Central memory CD8-positive, alpha-beta T cell (primary cell): ENCODE results near the gene PUSL1.

Experiments
- ATAC-seq: fragments of 150-1000 bp; cut with Tn5 transposase; replicated peaks from 2 replicates; pipeline ENCODE4 v1.10.0; 2022; ENCODE audit warnings: mild to moderate bottlenecking, moderate FRiP score, moderate number of reproducible peaks; ENCODE audit not compliant: poor library complexity, severe bottlenecking; ENCODE audit errors: extremely low read depth
- DNase-seq, 2 donors: peaks; one replicate each; pipeline ENCODE4 v3.0.0; 2021; ENCODE audit warnings: low spot score in 2 of 2
- H3K27ac Mint-ChIP-seq: one replicate; pipeline ENCODE4 v1.8.0; 2022; ENCODE audit warnings: low read depth, mild to moderate bottlenecking, moderate library complexity, mixed read lengths
- H3K27me3 Mint-ChIP-seq: one replicate; pipeline ENCODE4 v1.8.0; 2022; ENCODE audit warnings: mixed read lengths
- H3K36me3 Mint-ChIP-seq: one replicate; pipeline ENCODE4 v1.8.0; 2022; ENCODE audit warnings: mild to moderate bottlenecking, moderate library complexity, mixed read lengths; ENCODE audit not compliant: insufficient read depth
- H3K4me1 Mint-ChIP-seq: one replicate; pipeline ENCODE4 v1.8.0; 2022; ENCODE audit warnings: mixed read lengths
- H3K4me3 Mint-ChIP-seq: one replicate; pipeline ENCODE4 v1.8.0; 2022; ENCODE audit warnings: mild to moderate bottlenecking, moderate library complexity, mixed read lengths
- H3K9me3 Mint-ChIP-seq: one replicate; pipeline ENCODE4 v1.8.0; 2022; ENCODE audit warnings: mixed read lengths

PUSL1 gene

DNA sequence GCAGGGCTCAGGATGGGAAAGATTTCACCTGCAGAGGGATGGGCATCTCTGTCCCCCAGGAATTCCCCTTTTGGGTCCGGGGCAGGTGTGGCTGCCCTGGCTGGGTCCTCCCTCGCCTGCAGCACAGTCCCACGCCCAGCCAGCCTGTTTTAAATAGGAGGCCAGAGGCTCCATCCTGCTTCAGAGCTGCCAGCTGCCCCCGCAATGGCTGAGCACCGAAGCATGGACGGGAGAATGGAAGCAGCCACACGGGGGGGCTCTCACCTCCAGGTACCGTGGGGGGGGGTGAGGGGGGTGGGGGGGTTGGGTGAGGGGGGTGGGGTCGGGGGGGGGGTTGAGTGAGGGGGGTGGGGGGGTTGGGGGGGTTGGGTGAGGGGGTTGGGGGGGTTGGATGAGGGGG lies 24.6 kb upstream of the PUSL1 start:
- Mint-ChIP-seq H3K4me3 (no peak overlapping the region), H3K4me1 (no peaks in the 10 kb centered on the region), H3K9me3 (no peaks in the 10 kb centered on the region), H3K27ac (no peak overlapping the region), H3K36me3 (no peaks in the 10 kb centered on the region), H3K27me3 (no peaks in the 10 kb centered on the region)
- no peak for DNase-seq
- ATAC-seq = no peak

- Mint-ChIP-seq H3K4me1 (no peaks in the 10 kb centered on the region), H3K9me3 (no peaks in the 10 kb centered on the region), H3K27ac (no peak overlapping the region), H3K36me3 (no peaks in the 10 kb centered on the region), H3K4me3 (no peak overlapping the region), H3K27me3 (no peaks in the 10 kb centered on the region)
- no peak for ATAC-seq
- no peak for DNase-seq
These were observed 23.9 kb upstream of the PUSL1 start for GRCh38 chr1:1284221-1285101.

- Mint-ChIP-seq H3K4me1 (no peaks in the 10 kb centered on the region), H3K27ac (no peak overlapping the region), H3K27me3 (no peaks in the 10 kb centered on the region), H3K9me3 (no peaks in the 10 kb centered on the region), H3K4me3 (no peak overlapping the region), H3K36me3 (peaks cover under 1% of the 10 kb centered on the region)
- ATAC-seq (no peak), DNase-seq (no peak)
These were observed 23.3 kb upstream of the PUSL1 start for GRCh38 chr1:1285102-1285571.

- Mint-ChIP-seq H3K27me3 (no peaks in the 10 kb centered on the region), H3K4me3 (no peak overlapping the region), H3K4me1 (no peaks in the 10 kb centered on the region), H3K9me3 (no peaks in the 10 kb centered on the region), H3K36me3 (peaks cover 4% of the 10 kb centered on the region), H3K27ac (no peak overlapping the region)
- ATAC-seq (no peak), DNase-seq (no peak)
These were observed 22.6 kb upstream of the PUSL1 start for GRCh38 chr1:1285611-1286311.

DNA sequence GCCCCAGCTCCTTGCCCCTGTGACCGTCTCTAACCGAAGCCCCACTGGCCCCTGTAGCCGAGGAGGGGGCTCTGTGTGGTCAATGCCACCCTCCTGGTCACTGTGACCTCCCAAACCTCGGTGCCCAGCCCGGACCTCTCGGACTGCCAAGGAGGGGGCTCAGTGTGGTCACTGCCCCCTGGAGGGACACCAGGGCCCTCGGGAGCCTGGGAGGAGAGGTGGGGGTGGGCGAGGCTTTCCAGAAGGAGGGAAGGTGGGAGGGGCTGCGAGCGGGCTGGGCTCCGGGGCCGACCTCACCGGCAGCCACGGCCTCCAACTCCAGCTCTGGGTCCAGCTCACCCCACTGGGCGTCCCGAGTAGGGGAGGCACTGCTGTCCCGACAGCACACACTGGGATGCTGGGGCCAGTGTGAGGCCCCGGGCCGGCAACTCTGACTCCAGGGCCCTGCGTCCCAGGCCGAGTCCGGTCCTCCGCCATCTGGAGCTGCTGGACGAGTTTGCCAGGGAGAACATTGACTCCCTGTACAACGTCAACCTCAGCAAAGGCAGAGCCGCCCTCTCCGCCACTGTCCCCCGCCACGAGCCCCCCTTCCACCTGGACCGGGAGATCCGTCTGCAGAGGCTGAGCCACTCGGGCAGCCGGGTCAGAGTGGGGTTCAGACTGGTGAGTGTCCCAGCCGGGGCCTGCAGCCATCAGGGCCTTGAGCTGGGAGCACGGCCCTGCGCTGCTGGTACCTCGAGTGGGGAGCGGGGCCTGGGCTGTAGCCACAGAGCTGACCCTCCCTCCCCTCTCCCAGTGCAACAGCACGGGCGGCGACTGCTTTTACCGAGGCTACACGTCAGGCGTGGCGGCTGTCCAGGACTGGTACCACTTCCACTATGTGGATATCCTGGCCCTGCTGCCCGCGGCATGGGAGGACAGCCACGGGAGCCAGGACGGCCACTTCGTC lies 21.8 kb upstream of the PUSL1 start:
- no peak for DNase-seq
- Mint-ChIP-seq H3K4me1 (no peaks in the 10 kb centered on the region), H3K9me3 (no peaks in the 10 kb centered on the region), H3K36me3 (peaks cover 4% of the 10 kb centered on the region), H3K4me3 (no peak overlapping the region), H3K27me3 (no peaks in the 10 kb centered on the region), H3K27ac (no peak overlapping the region)
- no peak for ATAC-seq

GRCh38 chr1:1287288-1288110 lies 20.9 kb upstream of the PUSL1 start:
- Mint-ChIP-seq H3K9me3 (no peaks in the 10 kb centered on the region), H3K4me1 (no peaks in the 10 kb centered on the region), H3K27me3 (no peaks in the 10 kb centered on the region), H3K36me3 (peaks cover 5% of the 10 kb centered on the region), H3K4me3 (no peak overlapping the region), H3K27ac (no peak overlapping the region)
- no peak for DNase-seq
- no peak for ATAC-seq

DNA sequence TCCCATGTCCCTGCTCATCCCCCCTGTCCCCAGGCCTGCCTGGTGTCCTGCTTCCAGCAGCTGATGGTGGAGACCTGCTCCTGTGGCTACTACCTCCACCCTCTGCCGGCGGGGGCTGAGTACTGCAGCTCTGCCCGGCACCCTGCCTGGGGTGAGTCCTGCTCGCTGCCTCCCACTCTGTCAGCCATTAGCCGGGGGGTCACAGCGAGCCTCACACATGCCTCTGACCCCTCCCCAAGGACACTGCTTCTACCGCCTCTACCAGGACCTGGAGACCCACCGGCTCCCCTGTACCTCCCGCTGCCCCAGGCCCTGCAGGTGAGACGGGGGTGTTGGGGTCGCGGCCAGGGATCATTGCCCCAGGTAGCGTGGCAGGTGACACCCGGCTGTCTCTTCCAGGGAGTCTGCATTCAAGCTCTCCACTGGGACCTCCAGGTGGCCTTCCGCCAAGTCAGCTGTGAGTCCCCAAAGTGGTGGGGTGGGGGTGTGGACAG lies 18.1 kb upstream of the PUSL1 start:
- no peaks in the 10 kb centered on the region for H3K27me3 Mint-ChIP-seq
- H3K36me3 Mint-ChIP-seq = peaks cover 6% of the 10 kb centered on the region
- no peak overlapping the region for H3K27ac Mint-ChIP-seq
- no peaks in the 10 kb centered on the region for H3K9me3 Mint-ChIP-seq
- ATAC-seq (no peak), DNase-seq (no peak)
- no peak overlapping the region for H3K4me3 Mint-ChIP-seq
- no peaks in the 10 kb centered on the region for H3K4me1 Mint-ChIP-seq

DNA sequence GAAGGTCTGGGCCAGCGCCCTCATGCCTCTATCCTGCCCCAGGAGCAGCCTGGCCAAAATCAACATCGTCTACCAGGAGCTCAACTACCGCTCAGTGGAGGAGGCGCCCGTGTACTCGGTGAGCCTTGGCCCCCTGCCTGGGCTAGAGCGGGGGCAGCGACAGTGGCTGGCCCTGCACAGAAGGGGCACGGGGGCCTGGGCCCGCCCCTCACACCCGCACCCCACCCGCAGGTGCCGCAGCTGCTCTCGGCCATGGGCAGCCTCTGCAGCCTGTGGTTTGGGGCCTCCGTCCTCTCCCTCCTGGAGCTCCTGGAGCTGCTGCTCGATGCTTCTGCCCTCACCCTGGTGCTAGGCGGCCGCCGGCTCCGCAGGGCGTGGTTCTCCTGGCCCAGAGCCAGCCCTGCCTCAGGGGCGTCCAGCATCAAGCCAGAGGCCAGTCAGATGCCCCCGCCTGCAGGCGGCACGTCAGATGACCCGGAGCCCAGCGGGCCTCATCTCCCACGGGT lies 17.3 kb upstream of the PUSL1 start:
- no peaks in the 10 kb centered on the region for H3K9me3 Mint-ChIP-seq
- ATAC-seq (no peak), DNase-seq (no peak)
- no peaks in the 10 kb centered on the region for H3K27me3 Mint-ChIP-seq
- H3K4me3 Mint-ChIP-seq = no peak overlapping the region
- H3K36me3 Mint-ChIP-seq = peaks cover 6% of the 10 kb centered on the region
- no peaks in the 10 kb centered on the region for H3K4me1 Mint-ChIP-seq
- H3K27ac Mint-ChIP-seq = no peak overlapping the region

- Mint-ChIP-seq H3K4me3 (no peak overlapping the region), H3K27me3 (no peaks in the 10 kb centered on the region), H3K36me3 (peaks cover 6% of the 10 kb centered on the region), H3K4me1 (no peaks in the 10 kb centered on the region), H3K27ac (no peak overlapping the region), H3K9me3 (no peaks in the 10 kb centered on the region)
- ATAC-seq (peak; percentile 68), DNase-seq (no peak)
These were observed 16.6 kb upstream of the PUSL1 start for GRCh38 chr1:1291548-1292441.

GRCh38 chr1:1292442-1292779 lies 16.0 kb upstream of the PUSL1 start:
- Mint-ChIP-seq H3K9me3 (no peaks in the 10 kb centered on the region), H3K36me3 (peaks cover 6% of the 10 kb centered on the region)
- no peak for ATAC-seq

DNA sequence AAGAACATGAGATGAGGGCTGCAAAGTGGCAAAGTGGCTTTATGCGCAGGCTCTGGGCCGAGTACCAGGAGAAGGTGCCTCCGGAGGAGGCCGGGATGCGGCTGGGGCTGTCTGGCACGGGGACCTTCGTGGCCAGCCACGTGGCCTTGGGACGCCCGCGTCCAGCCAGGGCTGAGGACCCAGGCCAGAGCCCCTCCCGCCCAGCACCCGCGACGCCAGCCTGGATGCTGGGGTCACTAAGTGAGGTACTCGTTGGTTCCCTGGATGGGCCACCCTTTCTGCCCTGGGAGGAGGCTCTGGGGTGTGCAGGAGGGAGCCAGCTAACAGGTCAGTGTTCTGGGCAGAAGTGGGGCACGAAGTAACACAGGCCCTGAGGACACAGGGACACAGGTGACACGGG lies 15.5 kb upstream of the PUSL1 start:
- no peaks in the 10 kb centered on the region for H3K4me1 Mint-ChIP-seq
- no peak overlapping the region for H3K27ac Mint-ChIP-seq
- no peaks in the 10 kb centered on the region for H3K27me3 Mint-ChIP-seq
- no peak overlapping the region for H3K4me3 Mint-ChIP-seq
- H3K9me3 Mint-ChIP-seq = no peaks in the 10 kb centered on the region
- peaks cover 6% of the 10 kb centered on the region for H3K36me3 Mint-ChIP-seq
- ATAC-seq (no peak), DNase-seq (no peak)

More at GRCh38 chr1:1292442-1292779, 16.0 kb upstream of the PUSL1 start:
- H3K27ac Mint-ChIP-seq = no peak overlapping the region
- DNase-seq = no peak
- H3K27me3 Mint-ChIP-seq = no peaks in the 10 kb centered on the region
- no peak overlapping the region for H3K4me3 Mint-ChIP-seq
- H3K4me1 Mint-ChIP-seq = no peaks in the 10 kb centered on the region
